Measurements from ENCODE around the gene PM20D1. TPM values are rescaled to one million over a fixed set of nuclear protein-coding genes. Genes with fewer than 3 reads are reported as not detected.

Gene PM20D1
- total RNA-seq, 1 experiment from 2014 or later = 0.26 TPM

- BruUV-seq (replicated peaks) = no TSS peak
- intact Hi-C loops (cut with micrococcal nuclease; ENCODE audit: unreplicated experiment) = no loop called here
- no peaks in the 10 kb centered on the region for H3K36me3 Mint-ChIP-seq (ENCODE audit: insufficient read depth, unreplicated experiment)
- no peak for DNase-seq
- peaks cover 84% of the 10 kb centered on the region for H3K27me3 Mint-ChIP-seq (ENCODE audit: unreplicated experiment)
- H3K27ac Mint-ChIP-seq (ENCODE audit: unreplicated experiment) = no peak overlapping the region
- H3K4me1 Mint-ChIP-seq (ENCODE audit: low read depth, unreplicated experiment) = no peaks in the 10 kb centered on the region
- H3K4me3 Mint-ChIP-seq (ENCODE audit: low read depth, unreplicated experiment) = no peak overlapping the region
- CTCF ChIA-PET = no interaction called here
- no peak for TF ChIP-seq CTCF (IDR thresholded peaks at IDR 0.05; ENCODE audit: unreplicated experiment)
- no peaks in the 10 kb centered on the region for H3K9me3 Mint-ChIP-seq (ENCODE audit: low read depth, unreplicated experiment)
Measured at GRCh38 chr1:205840146-205840923, 9.6 kb downstream of the PM20D1 start.

GRCh38 chr1:205837382-205837970 lies 12.5 kb downstream of the PM20D1 start:
- Mint-ChIP-seq H3K36me3 (ENCODE audit: insufficient read depth, unreplicated experiment) (no peaks in the 10 kb centered on the region), H3K4me3 (ENCODE audit: low read depth, unreplicated experiment) (no peak overlapping the region), H3K27me3 (ENCODE audit: unreplicated experiment) (peaks cover 77% of the 10 kb centered on the region), H3K4me1 (ENCODE audit: low read depth, unreplicated experiment) (no peaks in the 10 kb centered on the region), H3K9me3 (ENCODE audit: low read depth, unreplicated experiment) (no peaks in the 10 kb centered on the region), H3K27ac (ENCODE audit: unreplicated experiment) (no peak overlapping the region)
- no peak for TF ChIP-seq CTCF (IDR thresholded peaks at IDR 0.05; ENCODE audit: unreplicated experiment)
- DNase-seq = no peak
- BruUV-seq (replicated peaks) = no TSS peak
- CTCF ChIA-PET = no interaction called here
- intact Hi-C loops (cut with micrococcal nuclease; ENCODE audit: unreplicated experiment) = no loop called here

GRCh38 chr1:205834751-205835150 lies 15.2 kb downstream of the PM20D1 start:
- H3K36me3 Mint-ChIP-seq (ENCODE audit: insufficient read depth, unreplicated experiment) = no peaks in the 10 kb centered on the region
- BruUV-seq (replicated peaks) = no TSS peak
- no peak overlapping the region for H3K27ac Mint-ChIP-seq (ENCODE audit: unreplicated experiment)
- CTCF ChIA-PET = interaction anchor here (1.1 kb wide), 1 partner anchor 8 kb away, joined by 3 read pairs; no protein-coding TSS in a partner anchor
- TF ChIP-seq CTCF (IDR thresholded peaks at IDR 0.05; ENCODE audit: unreplicated experiment) = no peak
- no peak for DNase-seq
- intact Hi-C loops (cut with micrococcal nuclease; ENCODE audit: unreplicated experiment) = no loop called here
- no peaks in the 10 kb centered on the region for H3K4me1 Mint-ChIP-seq (ENCODE audit: low read depth, unreplicated experiment)
- no peak overlapping the region for H3K4me3 Mint-ChIP-seq (ENCODE audit: low read depth, unreplicated experiment)
- H3K9me3 Mint-ChIP-seq (ENCODE audit: low read depth, unreplicated experiment) = no peaks in the 10 kb centered on the region
- H3K27me3 Mint-ChIP-seq (ENCODE audit: unreplicated experiment) = peaks cover 88% of the 10 kb centered on the region

- Mint-ChIP-seq H3K4me3 (ENCODE audit: low read depth, unreplicated experiment) (no peak overlapping the region), H3K27ac (ENCODE audit: unreplicated experiment) (no peak overlapping the region), H3K27me3 (ENCODE audit: unreplicated experiment) (peaks cover 92% of the 10 kb centered on the region), H3K9me3 (ENCODE audit: low read depth, unreplicated experiment) (no peaks in the 10 kb centered on the region), H3K4me1 (ENCODE audit: low read depth, unreplicated experiment) (no peaks in the 10 kb centered on the region), H3K36me3 (ENCODE audit: insufficient read depth, unreplicated experiment) (no peaks in the 10 kb centered on the region)
- no TSS peak for BruUV-seq (replicated peaks)
- DNase-seq = no peak
- no peak for TF ChIP-seq CTCF (IDR thresholded peaks at IDR 0.05; ENCODE audit: unreplicated experiment)
- intact Hi-C loops (cut with micrococcal nuclease; ENCODE audit: unreplicated experiment) = no loop called here
- CTCF ChIA-PET = no interaction called here
Measured at GRCh38 chr1:205832326-205832751, 17.6 kb downstream of the PM20D1 start.

Measured in Calu3 (cell line).